NCI-H2227 treated with DMSO at 0.1 percent for 48 hours (cell line): Measurements from ENCODE around the gene GDI2.
"Not testable (repeated sequence)": the region's sequence is repeated elsewhere in the genome, so short reads cannot be mapped to it uniquely, and the experiment has no call there.

ENCODE experiments used
- DNase-seq: peaks from one replicate; lab custom pipeline; 2025; lab: John Stamatoyannopoulos, UW

The GDI2 gene

GRCh38 chr10:5827841-5828240 lies 14.6 kb upstream of the GDI2 start:
- DNase-seq: no peak

- DNase-seq: not testable (repeated sequence)
Observed at GRCh38 chr10:5826511-5826910, 13.3 kb upstream of the GDI2 start.

- no peak for DNase-seq
Observed at GRCh38 chr10:5818894-5819293, 5.7 kb upstream of the GDI2 start.

GRCh38 chr10:5818048-5818331 lies 4.8 kb upstream of the GDI2 start:
- no peak for DNase-seq

- no peak for DNase-seq
Observed at GRCh38 chr10:5817322-5818047, 4.3 kb upstream of the GDI2 start.

- DNase-seq: no peak
Observed at GRCh38 chr10:5816170-5816569, 2.9 kb upstream of the GDI2 start.

GRCh38 chr10:5814110-5815107 lies 1.2 kb upstream of the GDI2 start:
- peak; percentile 60 for DNase-seq

- DNase-seq: no peak
Observed at GRCh38 chr10:5813091-5813340, 218 bp downstream of the GDI2 start.

GRCh38 chr10:5812283-5813090 lies 747 bp downstream of the GDI2 start:
- DNase-seq: no peak

GRCh38 chr10:5811387-5811821 lies 1.8 kb downstream of the GDI2 start:
- DNase-seq: no peak

- DNase-seq: no peak
Observed at GRCh38 chr10:5810225-5810624, 3.0 kb downstream of the GDI2 start.

GRCh38 chr10:5809527-5810154 lies 3.6 kb downstream of the GDI2 start:
- DNase-seq: no peak

- DNase-seq: not testable (repeated sequence)
Observed at GRCh38 chr10:5808783-5809392, 4.3 kb downstream of the GDI2 start.

GRCh38 chr10:5806745-5807144 lies 6.5 kb downstream of the GDI2 start:
- no peak for DNase-seq

- DNase-seq: no peak
Observed at GRCh38 chr10:5805711-5806110, 7.5 kb downstream of the GDI2 start.

- DNase-seq: no peak
Observed at GRCh38 chr10:5805260-5805659, 8.0 kb downstream of the GDI2 start.

- no peak for DNase-seq
Observed at GRCh38 chr10:5804386-5804785, 8.8 kb downstream of the GDI2 start.

- DNase-seq: no peak
Observed at GRCh38 chr10:5800782-5801181, 12.5 kb downstream of the GDI2 start.

- no peak for DNase-seq
Observed at GRCh38 chr10:5794236-5794635, 19.0 kb downstream of the GDI2 start.

- DNase-seq: no peak
Observed at GRCh38 chr10:5789626-5790025, 23.6 kb downstream of the GDI2 start.

GRCh38 chr10:5788969-5789368 lies 24.3 kb downstream of the GDI2 start:
- DNase-seq: no peak

GRCh38 chr10:5783300-5783699 lies 29.9 kb downstream of the GDI2 start:
- no peak for DNase-seq
